Osteocyte (in vitro differentiated cells): Measurements from ENCODE around the gene COX7B. TPM values are rescaled to one million over a fixed set of nuclear protein-coding genes. Genes with fewer than 3 reads are reported as not detected.
"Not testable (repeated sequence)": the region's sequence is repeated elsewhere in the genome, so short reads cannot be mapped to it uniquely, and the experiment has no call there.

ENCODE experiments used
- DNase-seq: peaks from one replicate; pipeline ENCODE4 v3.0.0; 2021; ENCODE audit warnings: mixed read lengths; ENCODE audit not compliant: unreplicated experiment; ENCODE audit errors: extremely low spot score
- H3K27ac Mint-ChIP-seq: one replicate; pipeline ENCODE4 v1.8.0; 2021; ENCODE audit warnings: mild to moderate bottlenecking, mixed read lengths; ENCODE audit not compliant: unreplicated experiment
- H3K27me3 Mint-ChIP-seq: one replicate; pipeline ENCODE4 v1.8.0; 2021; ENCODE audit warnings: mixed read lengths; ENCODE audit not compliant: unreplicated experiment
- H3K36me3 Mint-ChIP-seq: one replicate; pipeline ENCODE4 v1.8.0; 2021; ENCODE audit warnings: mixed read lengths; ENCODE audit not compliant: unreplicated experiment
- H3K4me1 Mint-ChIP-seq: one replicate; pipeline ENCODE4 v1.8.0; 2021; ENCODE audit warnings: mixed read lengths; ENCODE audit not compliant: unreplicated experiment
- H3K4me3 Mint-ChIP-seq: one replicate; pipeline ENCODE4 v1.8.0; 2021; ENCODE audit warnings: mild to moderate bottlenecking, moderate library complexity, mixed read lengths; ENCODE audit not compliant: unreplicated experiment
- H3K9me3 Mint-ChIP-seq: one replicate; pipeline ENCODE4 v1.8.0; 2021; ENCODE audit warnings: mixed read lengths; ENCODE audit not compliant: unreplicated experiment
- CTCF ChIP-seq: fragments of 200-600 bp; sonication (generic); IDR thresholded peaks from 2 replicates; pipeline ENCODE4 v1.5.0; 2021; ENCODE audit warnings: antibody characterized with exemption, mild to moderate bottlenecking, moderate library complexity
- total RNA-seq: library from RNA; stranded (reverse); gene quantifications from 2 replicates; pipeline ENCODE4 v1.2.1, GENCODE V29; 2021

Gene COX7B
- total RNA-seq, 1 donor from 2014 or later, result 197 TPM

- Mint-ChIP-seq H3K27me3 (no peaks in the 10 kb centered on the region), H3K9me3 (peaks cover 5% of the 10 kb centered on the region), H3K4me3 (no peak overlapping the region), H3K4me1 (peaks cover 6% of the 10 kb centered on the region), H3K36me3 (no peaks in the 10 kb centered on the region), H3K27ac (no peak overlapping the region)
- no peak for DNase-seq
- no peak for TF ChIP-seq CTCF
These were observed 18.1 kb downstream of the COX7B start for GRCh38 chrX:77917294-77917933.

- peaks cover under 1% of the 10 kb centered on the region for H3K4me1 Mint-ChIP-seq
- no peak for TF ChIP-seq CTCF
- peaks cover 5% of the 10 kb centered on the region for H3K9me3 Mint-ChIP-seq
- H3K36me3 Mint-ChIP-seq, result no peaks in the 10 kb centered on the region
- no peak overlapping the region for H3K27ac Mint-ChIP-seq
- no peak overlapping the region for H3K4me3 Mint-ChIP-seq
- no peaks in the 10 kb centered on the region for H3K27me3 Mint-ChIP-seq
- no peak for DNase-seq
These were observed 19.3 kb downstream of the COX7B start for GRCh38 chrX:77918568-77918967.

GRCh38 chrX:77919370-77919769 lies 20.1 kb downstream of the COX7B start:
- DNase-seq, H3K36me3 Mint-ChIP-seq, H3K4me3 Mint-ChIP-seq: not testable (repeated sequence)

GRCh38 chrX:77922787-77923186 lies 23.5 kb downstream of the COX7B start:
- no peak for DNase-seq
- Mint-ChIP-seq H3K9me3 (peaks cover 5% of the 10 kb centered on the region), H3K36me3 (no peaks in the 10 kb centered on the region), H3K4me3 (no peak overlapping the region), H3K4me1 (no peaks in the 10 kb centered on the region), H3K27me3 (no peaks in the 10 kb centered on the region), H3K27ac (no peak overlapping the region)
- TF ChIP-seq CTCF, result no peak

More at GRCh38 chrX:77919370-77919769, 20.1 kb downstream of the COX7B start:
- not testable (repeated sequence) for H3K4me1 Mint-ChIP-seq, H3K27ac Mint-ChIP-seq, H3K27me3 Mint-ChIP-seq, H3K9me3 Mint-ChIP-seq

GRCh38 chrX:77924320-77924859 lies 25.1 kb downstream of the COX7B start:
- Mint-ChIP-seq H3K9me3 (peaks cover 5% of the 10 kb centered on the region), H3K36me3 (no peaks in the 10 kb centered on the region), H3K4me3 (no peak overlapping the region), H3K27ac (no peak overlapping the region), H3K4me1 (no peaks in the 10 kb centered on the region), H3K27me3 (no peaks in the 10 kb centered on the region)
- DNase-seq, result no peak
- no peak for TF ChIP-seq CTCF
